IPS-18a (cell line): ENCODE data around the gene RASSF6.
"Not testable (repeated sequence)": the region's sequence is repeated elsewhere in the genome, so short reads cannot be mapped to it uniquely, and the experiment has no call there.

Source experiments
- H3K27ac ChIP-seq: one replicate; pipeline ENCODE4 v1.5.1; 2013; ENCODE audit warnings: low read length
- H3K27me3 ChIP-seq: one replicate; pipeline ENCODE4 v1.6.1; 2013; ENCODE audit warnings: mild to moderate bottlenecking, low read length; ENCODE audit not compliant: control insufficient read depth, insufficient read depth
- H3K36me3 ChIP-seq: one replicate; pipeline ENCODE4 v1.6.1; 2013; ENCODE audit warnings: low read depth, low read length; ENCODE audit not compliant: control insufficient read depth
- H3K4me1 ChIP-seq: one replicate; pipeline ENCODE4 v1.6.1; 2013; ENCODE audit warnings: low read depth, low read length; ENCODE audit not compliant: control insufficient read depth
- H3K4me3 ChIP-seq: one replicate; pipeline ENCODE4 v1.5.1; 2013; ENCODE audit warnings: low read length
- H3K9ac ChIP-seq: one replicate; pipeline ENCODE4 v1.6.1; 2013; ENCODE audit warnings: mild to moderate bottlenecking, low read length, moderate library complexity
- H3K9me3 ChIP-seq: one replicate; pipeline ENCODE4 v1.6.1; 2013; ENCODE audit warnings: low read depth, low read length; ENCODE audit not compliant: control insufficient read depth

RASSF6 gene

DNA sequence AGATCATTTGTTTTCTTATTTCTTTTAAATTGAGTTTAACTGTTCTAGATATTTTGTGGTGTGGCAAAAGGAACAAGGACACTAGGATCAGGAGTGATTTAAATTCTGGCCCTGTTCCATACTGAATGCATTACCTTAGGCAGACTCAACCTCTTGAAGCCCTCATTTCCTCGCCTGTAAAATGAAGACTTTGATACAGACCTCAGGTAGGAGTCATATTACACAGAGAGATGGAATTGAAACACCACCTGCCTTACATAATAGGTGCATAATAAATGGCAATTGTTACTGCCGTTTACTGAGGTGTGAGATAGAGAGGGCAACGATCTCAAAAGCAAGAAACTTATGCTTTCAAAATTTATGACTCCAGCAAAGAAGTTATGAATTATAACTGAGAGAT is 28.2 kb upstream of the RASSF6 start:
- Histone ChIP-seq H3K9me3 (no peaks in the 10 kb centered on the region), H3K27me3 (no peaks in the 10 kb centered on the region), H3K4me3 (no peak overlapping the region), H3K27ac (no peak overlapping the region), H3K36me3 (no peaks in the 10 kb centered on the region), H3K4me1 (peaks cover 4% of the 10 kb centered on the region), H3K9ac (no peak overlapping the region)

GRCh38 chr4:73646117-73646516 is 25.9 kb upstream of the RASSF6 start:
- H3K4me3 ChIP-seq, result no peak overlapping the region
- H3K9ac ChIP-seq, result no peak overlapping the region
- H3K27me3 ChIP-seq, result no peaks in the 10 kb centered on the region
- no peaks in the 10 kb centered on the region for H3K9me3 ChIP-seq
- H3K27ac ChIP-seq, result no peak overlapping the region
- peaks cover 4% of the 10 kb centered on the region for H3K4me1 ChIP-seq
- no peaks in the 10 kb centered on the region for H3K36me3 ChIP-seq

GRCh38 chr4:73631565-73632226 is 11.5 kb upstream of the RASSF6 start:
- Histone ChIP-seq H3K9ac (no peak overlapping the region), H3K27me3 (no peaks in the 10 kb centered on the region), H3K9me3 (no peaks in the 10 kb centered on the region), H3K36me3 (no peaks in the 10 kb centered on the region), H3K27ac (no peak overlapping the region), H3K4me1 (no peaks in the 10 kb centered on the region), H3K4me3 (no peak overlapping the region)

DNA sequence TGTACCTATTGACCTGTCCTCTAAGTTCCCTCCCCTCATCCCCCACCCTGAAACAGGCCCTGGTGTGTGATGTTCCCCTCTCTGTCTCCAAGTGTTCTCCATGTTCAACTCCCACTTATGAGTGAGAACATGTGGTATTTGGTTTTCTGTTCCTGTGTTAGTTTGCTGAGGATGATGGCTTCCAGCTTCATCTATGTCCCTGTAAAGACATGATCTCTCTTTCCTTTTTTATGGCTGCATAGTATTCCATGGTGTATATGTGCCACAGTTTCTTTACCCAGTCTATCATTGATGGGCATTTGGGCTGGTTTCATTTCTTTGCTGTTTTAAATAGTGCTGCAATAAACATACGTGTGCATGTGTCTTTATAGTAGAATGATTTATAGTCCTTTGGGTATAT is 8.6 kb upstream of the RASSF6 start:
- not testable (repeated sequence) for H3K9me3 ChIP-seq, H3K4me3 ChIP-seq, H3K27ac ChIP-seq, H3K36me3 ChIP-seq, H3K9ac ChIP-seq, H3K27me3 ChIP-seq, H3K4me1 ChIP-seq

DNA sequence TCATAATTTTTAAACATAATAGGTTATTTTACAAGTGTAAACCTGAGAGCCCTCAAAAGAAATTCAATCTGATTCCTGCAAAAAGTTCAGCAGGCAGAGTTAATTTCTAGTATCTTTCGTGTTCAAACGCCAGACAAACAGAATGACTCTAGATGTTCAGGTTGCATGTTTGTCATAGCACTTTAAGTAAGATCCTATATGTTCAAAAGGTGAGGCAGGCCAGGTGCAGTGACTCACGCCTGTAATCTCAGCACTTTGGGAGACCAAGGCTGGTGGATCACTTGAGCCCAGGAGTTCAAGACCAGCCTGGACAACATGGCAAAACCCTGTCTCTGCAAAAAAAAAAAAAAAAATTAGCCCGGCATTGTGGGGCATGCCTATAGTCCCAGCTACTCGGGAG is 1.1 kb upstream of the RASSF6 start:
- Histone ChIP-seq H3K9me3 (no peaks in the 10 kb centered on the region), H3K36me3 (no peaks in the 10 kb centered on the region), H3K27ac (no peak overlapping the region), H3K4me3 (no peak overlapping the region), H3K4me1 (peaks cover 5% of the 10 kb centered on the region), H3K9ac (no peak overlapping the region), H3K27me3 (peaks cover 23% of the 10 kb centered on the region)

GRCh38 chr4:73619346-73619745 is 890 bp downstream of the RASSF6 start:
- Histone ChIP-seq H3K4me3 (no peak overlapping the region), H3K4me1 (peaks cover 8% of the 10 kb centered on the region)

DNA sequence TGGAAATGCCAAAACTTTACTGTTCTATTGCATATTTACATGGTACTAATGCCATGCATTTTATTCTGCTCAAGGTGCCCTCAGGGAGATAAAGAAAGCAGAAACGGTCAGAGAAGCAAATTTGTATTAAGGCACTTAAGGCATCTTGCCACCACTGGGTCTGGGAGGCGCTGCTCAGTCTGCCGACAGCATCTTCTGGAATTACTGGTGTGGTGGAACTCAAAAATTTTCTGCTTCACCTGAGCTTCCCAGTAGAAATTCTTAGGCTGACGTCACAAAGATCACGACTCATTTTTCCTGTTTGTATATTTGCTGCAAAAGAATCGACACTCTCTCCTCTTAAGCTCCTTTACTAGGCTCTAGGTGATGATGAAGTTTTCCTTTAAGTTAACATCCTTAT is 3.0 kb downstream of the RASSF6 start:
- H3K9me3 ChIP-seq, result no peaks in the 10 kb centered on the region
- peaks cover 8% of the 10 kb centered on the region for H3K4me1 ChIP-seq
- H3K9ac ChIP-seq, result no peak overlapping the region
- H3K4me3 ChIP-seq, result no peak overlapping the region
- peaks cover 23% of the 10 kb centered on the region for H3K27me3 ChIP-seq
- no peaks in the 10 kb centered on the region for H3K36me3 ChIP-seq
- no peak overlapping the region for H3K27ac ChIP-seq

More at GRCh38 chr4:73619346-73619745, 890 bp downstream of the RASSF6 start:
- H3K36me3 ChIP-seq, result no peaks in the 10 kb centered on the region
- H3K27me3 ChIP-seq, result peaks cover 23% of the 10 kb centered on the region
- H3K27ac ChIP-seq, result no peak overlapping the region
- H3K9ac ChIP-seq, result no peak overlapping the region
- no peaks in the 10 kb centered on the region for H3K9me3 ChIP-seq

DNA sequence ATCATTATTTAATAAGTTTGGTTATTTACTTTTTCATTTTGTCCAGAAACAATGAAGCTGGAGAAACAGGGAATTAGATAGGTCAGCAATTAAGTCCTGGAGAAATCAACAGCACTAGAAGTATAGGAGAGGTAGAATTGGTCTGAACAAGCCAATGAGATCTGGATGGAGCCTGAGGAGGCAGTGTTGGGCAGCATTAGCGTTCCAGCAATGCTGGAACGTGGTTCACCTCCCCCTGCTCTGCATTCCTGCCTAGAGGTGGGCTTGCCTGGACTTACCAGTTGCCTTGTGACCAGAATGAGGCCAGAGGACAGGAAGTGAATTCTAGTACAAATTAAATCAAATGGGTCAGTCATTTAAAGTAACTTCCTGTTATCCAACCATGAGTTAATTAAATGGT is 4.6 kb downstream of the RASSF6 start:
- no peaks in the 10 kb centered on the region for H3K9me3 ChIP-seq
- H3K27ac ChIP-seq, result no peak overlapping the region
- H3K9ac ChIP-seq, result no peak overlapping the region
- H3K36me3 ChIP-seq, result no peaks in the 10 kb centered on the region
- peaks cover 19% of the 10 kb centered on the region for H3K27me3 ChIP-seq
- peaks cover 5% of the 10 kb centered on the region for H3K4me1 ChIP-seq
- no peak overlapping the region for H3K4me3 ChIP-seq

GRCh38 chr4:73614311-73614867 is 5.8 kb downstream of the RASSF6 start:
- no peak overlapping the region for H3K9ac ChIP-seq
- H3K4me1 ChIP-seq, result peaks cover 3% of the 10 kb centered on the region
- no peaks in the 10 kb centered on the region for H3K36me3 ChIP-seq

DNA sequence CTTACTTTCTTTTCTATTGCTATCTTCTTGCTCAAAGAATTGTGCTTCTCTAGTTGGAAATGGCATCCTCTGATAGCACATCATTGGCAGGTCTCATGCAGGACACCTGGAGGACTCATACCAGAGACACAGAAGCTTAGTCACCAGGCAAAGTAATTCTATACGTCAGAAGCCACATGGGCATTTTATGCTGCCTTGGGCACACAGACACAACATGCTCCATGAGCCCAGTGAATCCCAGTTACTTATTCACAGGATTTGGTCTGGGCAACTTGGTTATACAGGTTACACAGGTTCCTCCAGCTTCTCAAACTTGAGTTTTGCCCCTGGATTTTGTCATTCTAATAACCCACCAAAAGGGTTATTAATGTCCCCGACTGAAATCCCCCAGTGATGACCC is 7.1 kb downstream of the RASSF6 start:
- no peaks in the 10 kb centered on the region for H3K27me3 ChIP-seq
- no peak overlapping the region for H3K9ac ChIP-seq
- no peaks in the 10 kb centered on the region for H3K9me3 ChIP-seq
- H3K36me3 ChIP-seq, result no peaks in the 10 kb centered on the region
- H3K4me1 ChIP-seq, result peaks cover 3% of the 10 kb centered on the region
- H3K27ac ChIP-seq, result no peak overlapping the region
- no peak overlapping the region for H3K4me3 ChIP-seq

More at GRCh38 chr4:73614311-73614867, 5.8 kb downstream of the RASSF6 start:
- H3K4me3 ChIP-seq, result no peak overlapping the region
- no peaks in the 10 kb centered on the region for H3K9me3 ChIP-seq
- peaks cover 7% of the 10 kb centered on the region for H3K27me3 ChIP-seq
- no peak overlapping the region for H3K27ac ChIP-seq

- H3K9ac ChIP-seq, result no peak overlapping the region
- H3K36me3 ChIP-seq, result no peaks in the 10 kb centered on the region
- H3K27ac ChIP-seq, result no peak overlapping the region
Observed at GRCh38 chr4:73612032-73612431, 8.2 kb downstream of the RASSF6 start.

GRCh38 chr4:73609706-73610105 is 10.5 kb downstream of the RASSF6 start:
- H3K4me1 ChIP-seq, result no peaks in the 10 kb centered on the region
- no peaks in the 10 kb centered on the region for H3K9me3 ChIP-seq
- no peaks in the 10 kb centered on the region for H3K27me3 ChIP-seq
- no peaks in the 10 kb centered on the region for H3K36me3 ChIP-seq
- no peak overlapping the region for H3K27ac ChIP-seq
- no peak overlapping the region for H3K4me3 ChIP-seq
- no peak overlapping the region for H3K9ac ChIP-seq

More at GRCh38 chr4:73612032-73612431, 8.2 kb downstream of the RASSF6 start:
- H3K27me3 ChIP-seq, result no peaks in the 10 kb centered on the region
- H3K4me1 ChIP-seq, result peaks cover 3% of the 10 kb centered on the region
- no peaks in the 10 kb centered on the region for H3K9me3 ChIP-seq
- no peak overlapping the region for H3K4me3 ChIP-seq
